B cell (primary cell): ENCODE measurements around the gene ESCO1. TPM values are rescaled to one million over a fixed set of nuclear protein-coding genes. Genes with fewer than 3 reads are reported as not detected.
"Not testable (repeated sequence)": the region's sequence is repeated elsewhere in the genome, so short reads cannot be mapped to it uniquely, and the experiment has no call there.

Experiments used
- ATAC-seq: fragments of 200-7000 bp; cut with Tn5 transposase; one replicate; pipeline ENCODE4 v1.10.0; 2021; ENCODE audit warnings: low read depth, mild to moderate bottlenecking, moderate number of reproducible peaks, moderate library complexity
- CTCF ChIA-PET: fragments of 350-600 bp; sonication (Branson Sonifier 250); formaldehyde crosslinking; loops from one replicate; lab custom pipeline; 2021; ENCODE audit warnings: antibody characterized with exemption, inconsistent platforms; lab: Charles Lee
- POLR2A ChIA-PET: fragments of 350-600 bp; sonication (Branson Sonifier 250); formaldehyde crosslinking; loops from one replicate; lab custom pipeline; 2021; ENCODE audit warnings: antibody characterized with exemption; lab: Charles Lee
- DNase-seq: peaks from one replicate; pipeline ENCODE4 v3.0.0; 2013
- H2AFZ ChIP-seq: 2 replicates; pipeline ENCODE4 v1.6.1; 2012; ENCODE audit warnings: mild to moderate bottlenecking, low read depth, low read length; ENCODE audit not compliant: insufficient read depth, poor library complexity, severe bottlenecking
- H3K27ac ChIP-seq, 2 donors: 1 replicate in 1 of 2; 2 replicates in 1 of 2; pipeline ENCODE4 v1.5.1; 2012 to 2013; ENCODE audit warnings: low read length in 2 of 2, mild to moderate bottlenecking in 2 of 2, moderate library complexity in 1 of 2
- H3K27me3 ChIP-seq, 4 experiments: fragments of 200-600 bp in 1 of 4; sonication (generic) in 1 of 4; replicated peaks in 1 of 4; 1 replicate in 2 of 4; 2 replicates in 2 of 4; pipeline versions ENCODE4 v1.6.1 to v1.7.0; 2013 to 2016; ENCODE audit warnings: low read length in 3 of 4, mild to moderate bottlenecking in 2 of 4, mixed read lengths in 1 of 4, moderate library complexity in 1 of 4; ENCODE audit not compliant: insufficient read depth in 4 of 4, control insufficient read depth in 3 of 4; ENCODE audit errors: control extremely low read depth in 1 of 4
- H3K36me3 ChIP-seq, 2 experiments: replicated peaks in 1 of 2; 1 replicate in 1 of 2; 2 replicates in 1 of 2; pipeline versions ENCODE4 v1.6.1 to v1.7.1; 2013; ENCODE audit warnings: low read length in 1 of 2; ENCODE audit not compliant: insufficient read depth in 2 of 2, control insufficient read depth in 1 of 2; ENCODE audit errors: control extremely low read depth in 1 of 2, extremely low read depth in 1 of 2
- H3K4me1 ChIP-seq, 2 donors: fragments of 200-600 bp in 1 of 2; sonication (generic) in 1 of 2; 1 replicate in 1 of 2; 2 replicates in 1 of 2; pipeline versions ENCODE4 v1.5.1 to v1.6.1; 2013 to 2017; ENCODE audit warnings: low read length in 2 of 2; ENCODE audit not compliant: control insufficient read depth in 2 of 2, insufficient read depth in 2 of 2
- H3K4me2 ChIP-seq: replicated peaks from 2 replicates; pipeline ENCODE3; 2012; ENCODE audit warnings: mild to moderate bottlenecking, low read depth, low read length; ENCODE audit not compliant: poor library complexity, severe bottlenecking
- H3K4me3 ChIP-seq, 5 experiments: fragments of 200-600 bp in 1 of 5; sonication (generic) in 1 of 5; 1 replicate in 3 of 5; 2 replicates in 2 of 5; pipeline versions ENCODE4 v1.5.1 to v1.7.0; 2011 to 2016; ENCODE audit warnings: low read length in 4 of 5, mild to moderate bottlenecking in 4 of 5, low read depth in 2 of 5, control low read depth in 1 of 5, moderate library complexity in 1 of 5; ENCODE audit not compliant: insufficient read depth in 1 of 5; ENCODE audit errors: control extremely low read depth in 1 of 5, extremely low read depth in 1 of 5
- H3K79me2 ChIP-seq: fragments of 200-600 bp; sonication (generic); one replicate; pipeline ENCODE4 v1.6.0; 2016; ENCODE audit warnings: low read length; ENCODE audit not compliant: control insufficient read depth, insufficient read depth
- H3K9ac ChIP-seq: fragments of 200-600 bp; sonication (generic); 2 replicates; pipeline ENCODE4 v1.6.1; 2017; ENCODE audit warnings: mild to moderate bottlenecking, low read length, moderate library complexity
- H3K9me3 ChIP-seq, 3 donors: one replicate each; pipeline versions ENCODE4 v1.6.1 to v1.7.1; 2013; ENCODE audit warnings: low read length in 2 of 3; ENCODE audit not compliant: control insufficient read depth in 2 of 3, insufficient read depth in 1 of 3; ENCODE audit errors: control extremely low read depth in 1 of 3
- H4K20me1 ChIP-seq: 2 replicates; pipeline ENCODE4 v1.6.0; 2012; ENCODE audit warnings: mild to moderate bottlenecking, low read length; ENCODE audit not compliant: insufficient read depth, control insufficient read depth, poor library complexity, severe bottlenecking
- H3K27ac Mint-ChIP-seq: one replicate; pipeline ENCODE4 v1.8.0; 2021; ENCODE audit warnings: mixed read lengths
- H3K27me3 Mint-ChIP-seq: one replicate; pipeline ENCODE4 v1.8.0; 2021; ENCODE audit warnings: mixed read lengths
- H3K4me1 Mint-ChIP-seq: one replicate; pipeline ENCODE4 v1.8.0; 2021; ENCODE audit warnings: mixed read lengths
- H3K4me3 Mint-ChIP-seq: one replicate; pipeline ENCODE4 v1.8.0; 2021; ENCODE audit warnings: mixed read lengths
- H3K9me3 Mint-ChIP-seq: one replicate; pipeline ENCODE4 v1.8.0; 2022; ENCODE audit warnings: mixed read lengths; ENCODE audit not compliant: insufficient read depth
- EZH2 ChIP-seq: IDR thresholded peaks from 2 replicates; pipeline ENCODE4 v1.6.1; 2012; ENCODE audit warnings: borderline replicate concordance, low read depth, mild to moderate bottlenecking, moderate library complexity, low read length; ENCODE audit not compliant: insufficient read depth, poor library complexity, severe bottlenecking
- WGBS: methylation state at CpG from one replicate; pipeline ENCODE4 v1.1.5; 2013; ENCODE audit warnings: missing lambda C conversion rate; ENCODE audit not compliant: insufficient coverage; 5-methylcytosine and 5-hydroxymethylcytosine counted together
- intact Hi-C: fragments of 100-400 bp; cut with micrococcal nuclease; formaldehyde crosslinking; loops from one replicate; pipeline ENCODE4 v1.10.0; 2022
- polyA minus RNA-seq: library from RNA; depleted of rRNA, polyadenylated mRNA; stranded (reverse); fragments of >200 nt; gene quantifications from 2 replicates; pipeline ENCODE4 v1.2.3, GENCODE V29; 2012
- polyA plus RNA-seq: library from polyadenylated mRNA; depleted of rRNA; stranded (reverse); fragments of >200 nt; gene quantifications from 2 replicates; pipeline ENCODE4 v1.2.3, GENCODE V29; 2012
- total RNA-seq, 2 donors: library from RNA; stranded (reverse); fragments of 120-200 nt in 1 of 2; gene quantifications; 1 replicate in 1 of 2; 2 replicates in 1 of 2; pipeline versions ENCODE4 v1.2.3 to v1.2.4, GENCODE V29; 2013 to 2022
- TF ChIP-seq, protein P1 (sequence below): fragments of 200-600 bp; IDR thresholded peaks from one replicate; pipeline ENCODE4 v1.8.0; 2022; ENCODE audit warnings: antibody characterized with exemption, mild to moderate bottlenecking

Gene ESCO1
- 30.0 and 31.2 TPM in 2 replicates for total RNA-seq
- total RNA-seq (2013), result 38.3 TPM
- 8.5 and 15.3 TPM in 2 replicates for polyA plus RNA-seq
- polyA minus RNA-seq, result 5.0 and 14.1 TPM in 2 replicates

DNA sequence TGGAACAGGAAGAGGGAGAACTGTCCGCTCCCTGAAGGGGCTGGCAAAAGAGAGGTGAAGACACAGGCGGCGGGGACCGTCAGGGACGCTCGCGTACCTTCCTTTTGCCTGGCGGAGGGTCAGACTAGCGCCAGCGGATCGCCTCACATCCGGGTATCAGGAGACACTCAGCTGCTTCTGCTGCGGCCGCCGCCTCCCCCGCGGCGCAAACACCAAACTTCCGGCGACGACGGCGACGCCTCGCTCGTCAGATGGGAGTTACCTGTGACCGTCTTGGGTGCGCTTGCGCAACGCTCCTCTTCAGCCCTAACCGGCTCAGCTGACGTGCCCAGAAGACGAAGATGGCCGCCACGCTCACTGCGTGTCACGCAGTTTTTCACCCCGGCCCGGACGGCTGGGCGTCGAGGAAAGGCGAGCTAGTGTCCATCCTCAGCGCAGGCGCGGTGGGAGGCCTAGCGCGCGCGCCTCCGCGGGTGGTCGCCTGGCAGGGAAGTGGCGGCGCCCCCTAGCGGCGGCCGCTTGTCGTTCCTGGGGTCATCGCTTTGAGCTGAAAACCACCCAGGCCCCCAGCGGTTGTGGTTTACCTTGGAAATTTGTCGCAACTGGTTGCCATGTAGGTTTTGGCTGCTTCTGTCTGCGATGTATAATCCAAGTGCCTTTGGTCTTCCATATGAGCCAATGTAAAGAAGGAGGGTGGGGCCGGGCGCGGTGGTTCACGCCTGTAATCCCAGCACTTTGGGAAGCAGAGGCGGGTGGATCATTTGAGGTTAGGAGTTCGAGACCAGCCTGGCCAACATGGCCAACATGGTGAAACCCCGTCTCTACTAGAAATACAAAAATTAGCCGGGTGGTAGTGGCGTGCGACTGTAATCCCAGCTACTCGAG is at the start of gene ESCO1:
ESCO1 (minus strand) TSS at position 179 of the 885 bp plus-strand sequence. CDS start 25,861 bp downstream, outside the sequence.
- Histone ChIP-seq H3K36me3 (no peaks in the 10 kb centered on the region), H3K9me3 (no peaks in the 10 kb centered on the region), H3K27me3 (no peaks in the 10 kb centered on the region), H3K9ac (peak within 1 kb of the TSS; percentile 97), H3K4me1 (peaks cover 37 to 39% of the 10 kb centered on the region in 2 donors), H2AFZ (peak within 1 kb of the TSS; percentile 85), H3K4me3 (peak within 1 kb of the TSS; percentile 66 to 99 (median 92)), H3K27ac (peak within 1 kb of the TSS; percentile 99), H4K20me1 (peaks cover 15% of the 10 kb centered on the region), H3K79me2 (peaks cover 40% of the 10 kb centered on the region), H3K4me2 (peak within 1 kb of the TSS; percentile 96)
- TF ChIP-seq, protein P1, sequence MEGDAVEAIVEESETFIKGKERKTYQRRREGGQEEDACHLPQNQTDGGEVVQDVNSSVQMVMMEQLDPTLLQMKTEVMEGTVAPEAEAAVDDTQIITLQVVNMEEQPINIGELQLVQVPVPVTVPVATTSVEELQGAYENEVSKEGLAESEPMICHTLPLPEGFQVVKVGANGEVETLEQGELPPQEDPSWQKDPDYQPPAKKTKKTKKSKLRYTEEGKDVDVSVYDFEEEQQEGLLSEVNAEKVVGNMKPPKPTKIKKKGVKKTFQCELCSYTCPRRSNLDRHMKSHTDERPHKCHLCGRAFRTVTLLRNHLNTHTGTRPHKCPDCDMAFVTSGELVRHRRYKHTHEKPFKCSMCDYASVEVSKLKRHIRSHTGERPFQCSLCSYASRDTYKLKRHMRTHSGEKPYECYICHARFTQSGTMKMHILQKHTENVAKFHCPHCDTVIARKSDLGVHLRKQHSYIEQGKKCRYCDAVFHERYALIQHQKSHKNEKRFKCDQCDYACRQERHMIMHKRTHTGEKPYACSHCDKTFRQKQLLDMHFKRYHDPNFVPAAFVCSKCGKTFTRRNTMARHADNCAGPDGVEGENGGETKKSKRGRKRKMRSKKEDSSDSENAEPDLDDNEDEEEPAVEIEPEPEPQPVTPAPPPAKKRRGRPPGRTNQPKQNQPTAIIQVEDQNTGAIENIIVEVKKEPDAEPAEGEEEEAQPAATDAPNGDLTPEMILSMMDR, result peak; percentile 99
- no peak for TF ChIP-seq EZH2
- no peaks in the 10 kb centered on the region for H3K27me3 Mint-ChIP-seq
- no peaks in the 10 kb centered on the region for H3K9me3 Mint-ChIP-seq
- ChIA-PET CTCF (interaction anchor here (0.7 to 7.5 kb wide), 18 partner anchors 11 to 406 kb away, joined by 3 to 108 read pairs (median 5); partner anchors contain the start of genes ABHD3, MIB1 and SNRPD1), POLR2A (interaction anchor here (0.6 to 3.8 kb wide), 8 partner anchors 12 to 1887 kb away, joined by 4 to 48 read pairs (median 6); partner anchors contain the start of genes ABHD3, MIB1, ROCK1 and SNRPD1)
- peak within 1 kb of the TSS; percentile 99 for H3K4me3 Mint-ChIP-seq
- intact Hi-C loops, result loop anchor here (1.0 kb wide), 2 partner anchors 12 to 140 kb away; partner anchors contain the start of genes MIB1 and SNRPD1
- ATAC-seq, result peak; percentile 79
- DNase-seq, result peak; percentile 99
- 10% methylated on average over 72 of the region's 74 CpGs for WGBS
- H3K4me1 Mint-ChIP-seq, result peaks cover 47% of the 10 kb centered on the region
- peak within 1 kb of the TSS; percentile 100 for H3K27ac Mint-ChIP-seq

DNA sequence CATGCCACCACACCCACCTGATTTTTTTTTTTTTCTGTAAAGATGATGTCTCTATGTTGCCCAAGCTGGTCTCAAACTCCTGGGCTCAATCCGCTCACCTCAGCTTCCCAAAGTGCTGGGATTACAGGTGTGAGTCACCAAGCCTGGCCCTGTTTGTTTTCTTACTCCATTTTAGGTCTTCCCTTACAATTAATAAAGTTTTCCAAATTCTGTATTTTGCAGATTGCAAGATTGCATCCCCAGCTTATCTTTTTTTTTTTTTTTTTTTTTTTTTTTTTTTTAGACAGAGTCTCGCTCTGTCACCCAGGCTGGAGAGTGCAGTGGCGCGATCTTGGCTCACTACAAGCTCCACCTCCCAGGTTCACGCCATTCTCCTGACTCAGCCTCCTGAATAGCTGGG is 39.9 kb upstream of the ESCO1 start:
- CTCF ChIA-PET, result interaction anchor here (1.2 to 1.4 kb wide), 2 partner anchors 9 to 42 kb away, joined by 3 read pairs; no protein-coding TSS in a partner anchor
- H3K27ac ChIP-seq, H3K36me3 ChIP-seq, H3K9me3 ChIP-seq, H3K4me2 ChIP-seq, H3K27me3 ChIP-seq, H3K4me1 ChIP-seq, H3K79me2 ChIP-seq, DNase-seq, H3K9me3 Mint-ChIP-seq, H3K27ac Mint-ChIP-seq, H3K27me3 Mint-ChIP-seq, H3K4me3 ChIP-seq, ATAC-seq, H4K20me1 ChIP-seq, H2AFZ ChIP-seq, H3K4me3 Mint-ChIP-seq, H3K9ac ChIP-seq: not testable (repeated sequence)
- intact Hi-C loops, result loop anchor here (5.0 kb wide), 1 partner anchor 42 kb away; no protein-coding TSS in a partner anchor
- WGBS, result 100% methylated on average over 1 of the region's 5 CpGs
- POLR2A ChIA-PET, result interaction anchor here (0.7 kb wide), 1 partner anchor 100 kb away, joined by 6 read pairs; no protein-coding TSS in a partner anchor
- peaks cover 13% of the 10 kb centered on the region for H3K4me1 Mint-ChIP-seq
